GM18861 (cell line): ENCODE measurements around the gene FAM53B.
A peak's percentile ranks its signal among the peaks of the same experiment; 100 is the strongest.

Experiments used
- ATAC-seq: cut with Tn5 transposase; IDR thresholded peaks from one replicate; pipeline ENCODE4 v1.9.1; 2021; ENCODE audit not compliant: unreplicated experiment

Gene FAM53B

GRCh38 chr10:124742413-124743190 lies 1.6 kb downstream of the FAM53B start:
- no peak for ATAC-seq

- ATAC-seq: no peak
Observed at GRCh38 chr10:124741922-124742412, 2.2 kb downstream of the FAM53B start.

DNA sequence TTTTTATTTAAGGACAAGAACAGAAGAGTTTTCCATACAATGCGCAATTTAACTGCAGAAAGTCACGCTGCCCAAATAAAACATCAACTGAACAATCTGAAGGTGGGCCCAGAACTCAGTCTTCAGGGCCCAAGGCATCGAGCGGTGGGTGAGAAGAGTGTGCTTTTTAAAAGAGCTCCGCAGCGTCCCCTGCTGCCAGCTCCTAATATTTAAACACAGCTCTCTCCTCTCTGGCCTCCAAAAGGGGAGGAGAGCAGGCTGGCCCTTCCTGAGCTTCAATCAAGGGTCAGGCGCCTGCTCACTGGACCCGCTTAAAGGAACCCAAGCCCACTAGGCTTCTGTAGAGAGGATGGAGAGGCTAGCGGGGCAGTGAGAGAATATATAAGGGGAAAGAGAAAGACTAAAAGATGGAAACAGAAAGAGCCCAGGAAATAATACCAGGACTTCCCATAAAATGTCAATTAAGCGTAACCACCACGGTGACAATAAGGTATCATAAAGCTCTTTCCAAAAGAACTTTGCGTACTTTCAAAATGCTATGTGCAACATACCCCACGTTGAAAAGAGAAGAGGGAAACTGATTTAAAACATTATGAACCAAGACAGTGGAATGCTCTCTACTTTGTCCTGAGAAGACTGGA lies 2.8 kb downstream of the FAM53B start:
- ATAC-seq: peak; percentile 36

DNA sequence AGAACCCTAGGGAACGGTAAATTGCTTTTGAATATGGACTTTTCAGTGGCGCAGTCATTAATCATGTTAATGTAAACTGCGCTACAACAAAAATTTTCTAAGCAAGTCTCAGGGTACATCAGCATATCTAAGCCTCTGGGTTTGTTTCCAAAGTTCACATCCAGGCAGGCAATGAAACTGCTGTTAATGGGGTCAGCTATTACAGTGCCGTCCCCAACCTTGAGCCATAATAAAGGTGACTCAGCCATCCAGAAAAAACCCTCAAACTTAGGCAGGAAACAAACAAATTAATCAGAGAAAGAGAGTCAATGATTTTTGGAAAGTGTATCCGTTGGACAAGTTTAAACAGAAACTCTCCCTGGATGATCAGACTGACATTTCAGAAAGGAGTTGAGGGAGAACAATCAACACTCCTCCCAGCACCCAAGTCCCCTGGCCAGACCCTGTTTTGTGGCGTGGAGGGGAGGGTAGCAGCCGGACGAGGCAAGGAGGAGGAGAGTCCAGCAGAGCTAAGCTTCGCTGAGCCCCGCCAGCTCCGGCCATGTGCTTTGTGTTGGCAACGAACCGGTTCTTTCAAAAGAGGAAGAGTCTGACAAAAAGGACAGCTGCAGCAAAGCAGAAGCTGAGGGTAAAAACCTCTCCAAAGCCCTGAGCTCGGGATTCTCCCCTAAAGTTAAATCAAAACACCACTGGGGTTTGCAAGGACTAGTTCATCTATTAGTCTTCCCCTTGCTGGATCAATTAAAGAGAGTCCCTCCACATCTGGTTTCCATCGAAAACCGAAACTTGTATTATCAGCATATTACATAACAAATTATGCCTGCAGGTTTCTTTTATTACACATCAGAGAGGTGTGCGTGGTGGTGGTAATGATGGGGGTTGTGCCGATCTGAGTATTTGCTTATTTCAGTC lies 3.6 kb downstream of the FAM53B start:
- peak; percentile 17 for ATAC-seq

DNA sequence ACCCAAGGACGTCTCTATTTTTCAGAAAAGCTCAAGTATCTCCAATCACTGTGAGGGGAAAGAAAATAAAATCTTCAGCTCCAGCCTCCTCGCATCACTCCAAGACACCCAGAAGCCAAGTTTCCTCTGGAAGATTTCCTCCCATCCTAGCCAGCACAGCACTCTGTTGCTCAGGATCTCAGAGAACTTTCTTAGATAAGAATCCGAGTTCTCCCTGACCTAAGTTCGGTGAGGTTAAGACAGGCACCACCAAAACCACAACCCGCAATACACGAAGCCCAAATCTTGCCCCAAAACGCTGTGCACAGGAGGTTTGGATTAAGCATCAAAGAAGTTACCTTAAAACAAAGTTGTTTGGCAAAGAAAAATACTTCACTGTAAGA lies 4.2 kb downstream of the FAM53B start:
- ATAC-seq: no peak

DNA sequence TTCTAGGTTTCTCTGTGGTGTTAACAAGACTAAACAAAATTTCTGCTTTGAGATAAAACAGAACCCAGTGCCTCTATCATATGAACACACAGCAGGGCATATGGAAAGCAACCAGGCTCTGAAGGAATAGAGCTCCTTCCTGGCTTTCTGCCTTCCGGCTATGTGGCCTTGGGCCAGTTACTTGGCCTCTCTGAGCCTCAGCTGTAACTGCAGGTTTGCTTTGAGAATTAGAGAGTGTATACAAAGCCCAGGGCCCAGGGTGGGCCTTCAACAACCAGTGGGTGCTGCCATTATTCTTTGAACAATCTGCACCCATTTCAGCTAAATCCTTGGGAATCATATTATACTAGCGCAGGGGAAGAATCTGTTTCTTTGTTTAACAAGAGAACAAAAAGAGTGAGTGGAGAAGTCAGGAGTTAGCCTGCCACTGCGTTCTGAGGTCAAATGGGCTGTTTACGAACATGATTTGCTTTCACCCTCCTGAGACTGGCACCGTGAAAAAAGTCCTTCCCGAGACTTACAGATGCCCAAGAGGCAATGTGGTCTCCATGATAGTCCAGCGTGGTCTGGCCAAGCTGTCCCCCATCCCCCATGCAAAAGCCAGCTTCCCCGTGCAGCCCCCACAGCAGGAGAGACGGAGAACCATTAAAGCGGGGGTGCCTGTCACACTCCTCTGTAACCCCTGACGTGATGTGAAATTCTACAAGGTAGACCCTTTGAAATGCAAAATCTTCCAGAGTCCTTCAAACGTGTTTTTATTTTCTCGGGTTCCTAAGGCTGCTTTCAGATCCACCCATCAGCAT lies 4.9 kb downstream of the FAM53B start:
- no peak for ATAC-seq

DNA sequence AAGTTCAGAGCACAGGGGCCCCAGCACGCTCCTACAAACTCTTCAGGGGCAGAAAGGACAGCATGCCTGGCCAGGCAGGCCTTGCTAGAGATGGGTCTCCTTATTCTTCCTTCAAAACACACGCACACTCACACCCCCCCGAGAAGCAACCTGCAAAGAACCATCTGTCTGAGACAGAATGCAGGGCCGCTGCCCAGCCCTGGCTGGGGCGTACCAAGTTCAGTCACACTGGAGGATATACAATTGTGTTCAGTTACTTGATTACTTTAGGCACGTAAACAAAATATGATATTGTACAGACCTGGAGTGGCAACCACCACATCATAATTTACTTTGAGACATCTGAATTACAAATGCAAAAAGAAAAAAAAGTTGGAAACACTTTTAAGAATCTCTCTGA lies 5.7 kb downstream of the FAM53B start:
- ATAC-seq: no peak

DNA sequence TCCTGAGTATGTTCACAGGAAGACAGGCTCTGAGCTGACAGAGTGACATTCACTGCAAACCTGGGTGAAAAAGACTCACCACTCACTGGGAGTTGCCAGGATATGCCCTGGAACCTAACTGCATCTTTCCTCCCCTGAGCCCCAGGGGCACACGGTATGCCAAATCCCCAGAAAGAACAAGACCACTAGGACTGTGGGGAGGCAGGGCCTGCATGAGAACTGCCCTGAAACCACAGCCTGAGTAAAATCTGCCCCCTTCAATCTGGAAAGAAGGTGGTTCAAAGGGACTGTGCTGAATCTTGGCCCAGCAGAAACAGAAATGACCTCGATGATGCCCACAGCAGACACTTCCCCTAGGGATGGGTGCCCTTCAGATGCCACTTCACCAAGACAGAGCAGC lies 6.5 kb downstream of the FAM53B start:
- ATAC-seq: no peak

DNA sequence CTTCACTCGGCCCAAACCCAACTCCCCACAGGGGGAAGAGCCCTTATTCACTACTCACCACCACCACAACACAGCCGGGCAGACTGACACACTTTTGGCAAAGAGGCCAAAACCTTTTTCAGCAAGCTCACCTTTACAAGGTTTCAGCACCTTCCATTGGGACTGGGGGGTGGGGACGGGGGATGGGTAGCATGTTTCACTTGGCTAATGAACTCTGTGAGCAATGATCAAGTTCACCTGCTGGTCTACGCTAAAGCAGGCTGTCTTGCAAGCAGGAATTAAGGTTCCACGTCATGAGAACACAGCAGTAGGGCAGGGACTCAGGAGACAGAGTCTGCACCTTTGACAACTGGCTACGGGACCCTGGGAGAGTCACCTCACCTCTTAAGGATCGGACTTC lies 7.0 kb downstream of the FAM53B start:
- ATAC-seq: no peak

GRCh38 chr10:124736491-124737136 lies 7.6 kb downstream of the FAM53B start:
- no peak for ATAC-seq

DNA sequence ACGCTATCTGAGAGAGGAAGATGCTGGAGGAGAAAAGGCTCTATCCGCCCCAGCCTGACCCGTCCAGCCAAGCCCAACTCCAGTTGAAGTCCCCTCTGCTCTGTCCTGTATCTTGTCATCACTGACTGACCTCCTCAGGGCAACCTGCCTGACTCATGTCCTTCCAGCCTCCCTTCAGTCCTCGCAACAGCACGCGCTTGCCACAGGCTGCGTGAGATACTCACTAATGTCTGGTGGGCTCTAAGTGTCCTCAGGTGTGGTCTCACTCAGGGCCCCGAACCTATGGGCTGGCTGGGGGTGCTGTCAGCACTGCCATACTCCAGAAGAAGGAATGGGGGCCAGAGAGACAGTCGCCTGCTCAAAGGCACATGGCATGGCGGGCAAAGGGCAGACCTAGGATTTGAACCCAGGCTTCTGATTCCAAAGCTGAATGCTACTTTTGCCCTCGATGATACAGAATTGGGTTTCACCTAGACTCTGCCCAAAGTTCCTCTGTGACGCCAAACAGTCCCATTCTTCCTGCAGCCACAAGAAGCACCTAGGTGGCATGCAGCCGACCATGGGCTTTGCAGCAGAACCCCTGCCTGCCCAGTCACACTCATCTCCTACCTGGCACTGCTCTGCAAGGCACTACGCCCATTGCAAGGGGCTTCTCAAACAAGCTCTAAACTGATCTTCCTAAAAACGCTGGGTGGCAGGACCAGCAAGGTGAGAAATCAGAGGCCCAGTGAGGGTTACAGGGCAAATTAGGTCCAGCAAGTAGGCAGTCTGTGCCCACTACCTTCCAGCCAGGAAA lies 8.5 kb downstream of the FAM53B start:
- ATAC-seq: no peak

DNA sequence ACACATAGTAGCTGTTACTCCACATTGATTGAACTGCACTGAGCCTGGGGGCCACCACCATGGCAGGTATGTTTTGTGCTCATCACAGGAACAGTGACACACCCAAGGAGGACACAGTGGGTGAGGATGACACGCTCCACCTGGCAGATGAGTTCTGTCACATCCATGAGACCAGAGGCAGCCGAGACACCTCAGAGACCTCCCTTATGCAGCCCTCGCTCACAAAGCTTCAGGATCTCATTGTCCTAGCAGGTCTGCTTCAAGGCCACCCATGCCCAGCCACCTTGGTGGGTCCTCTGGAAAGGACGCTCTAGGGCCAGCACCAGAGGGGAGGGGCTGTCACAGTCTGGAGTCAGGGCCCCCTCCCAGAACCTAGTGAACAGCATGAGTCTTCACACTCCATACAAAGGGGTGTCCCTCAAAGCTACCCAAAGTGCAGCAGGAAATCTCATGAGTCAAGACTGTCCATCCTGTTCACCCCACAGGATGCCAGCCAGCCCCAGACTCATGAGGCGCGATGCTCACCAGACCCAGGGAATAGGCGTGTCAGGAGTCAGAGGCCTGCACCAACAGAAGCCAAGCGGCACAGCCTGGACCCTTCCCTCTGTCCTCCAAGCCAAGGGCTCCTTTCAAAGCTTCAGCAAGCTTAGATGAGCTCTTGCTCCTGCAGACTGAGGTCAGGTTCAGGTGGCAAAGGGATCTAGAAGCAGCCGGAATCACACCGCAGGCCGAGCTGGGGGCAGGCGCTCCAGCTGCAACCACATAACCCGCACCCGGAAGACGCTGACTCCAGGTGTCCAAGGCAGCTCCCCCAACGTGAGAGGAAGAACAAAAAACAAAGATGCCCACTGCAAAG lies 9.6 kb downstream of the FAM53B start:
- ATAC-seq: no peak

GRCh38 chr10:124733571-124734245 lies 10.5 kb downstream of the FAM53B start:
- ATAC-seq: no peak

DNA sequence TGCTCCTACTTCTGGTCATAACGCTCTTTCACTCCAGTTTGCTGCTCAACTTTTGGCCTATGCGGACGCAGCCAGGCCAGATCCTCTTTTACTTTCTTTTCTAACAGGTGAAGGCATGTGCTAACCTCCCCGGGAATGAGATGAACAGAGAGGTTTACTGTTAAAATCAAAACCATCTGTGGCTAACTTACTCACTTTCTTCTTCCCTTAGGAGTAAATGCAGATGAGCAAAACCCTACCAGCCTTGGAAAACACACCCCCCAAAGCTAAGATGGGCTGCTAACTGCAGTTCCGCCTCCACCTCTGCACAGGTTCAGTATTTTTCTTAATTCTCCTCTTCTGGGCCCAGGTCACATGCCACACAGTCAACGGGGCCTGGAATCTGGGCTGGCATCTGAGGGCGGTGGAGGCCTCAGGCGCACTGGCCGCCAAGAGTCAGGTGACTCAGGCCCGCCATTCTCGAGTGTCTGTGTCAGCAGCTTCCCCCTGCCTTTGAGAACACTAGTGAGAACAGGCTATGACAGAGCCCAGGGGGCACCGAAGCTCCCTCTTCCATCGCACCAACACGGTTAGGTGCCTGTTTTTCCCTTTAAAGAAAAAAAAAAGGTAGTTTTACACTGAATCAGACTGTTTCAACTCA lies 11.1 kb downstream of the FAM53B start:
- ATAC-seq: peak; percentile 50

DNA sequence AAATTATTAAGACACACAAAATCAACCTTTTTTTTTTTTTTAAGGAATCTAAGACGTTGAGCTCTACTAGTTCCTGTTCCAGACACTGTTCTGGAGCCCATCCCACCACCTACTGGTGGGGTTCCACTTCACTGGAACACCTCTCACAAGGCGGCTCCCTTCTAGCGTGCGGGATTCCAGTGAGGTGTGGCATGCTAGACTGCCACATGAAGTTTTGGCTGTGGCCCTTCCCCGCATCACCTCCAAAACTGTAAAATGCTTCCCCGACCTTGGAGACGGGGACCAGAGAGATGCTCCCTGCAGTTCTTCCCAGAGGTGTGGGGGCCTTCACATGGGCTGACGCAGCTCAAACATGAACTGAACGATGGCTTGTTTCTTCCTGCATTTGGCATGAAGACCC lies 12.6 kb downstream of the FAM53B start:
- no peak for ATAC-seq

- ATAC-seq: no peak
Observed at GRCh38 chr10:124730790-124731189, 13.4 kb downstream of the FAM53B start.
